ENCODE measurements around the gene LRRC52.

Gene LRRC52

DNA sequence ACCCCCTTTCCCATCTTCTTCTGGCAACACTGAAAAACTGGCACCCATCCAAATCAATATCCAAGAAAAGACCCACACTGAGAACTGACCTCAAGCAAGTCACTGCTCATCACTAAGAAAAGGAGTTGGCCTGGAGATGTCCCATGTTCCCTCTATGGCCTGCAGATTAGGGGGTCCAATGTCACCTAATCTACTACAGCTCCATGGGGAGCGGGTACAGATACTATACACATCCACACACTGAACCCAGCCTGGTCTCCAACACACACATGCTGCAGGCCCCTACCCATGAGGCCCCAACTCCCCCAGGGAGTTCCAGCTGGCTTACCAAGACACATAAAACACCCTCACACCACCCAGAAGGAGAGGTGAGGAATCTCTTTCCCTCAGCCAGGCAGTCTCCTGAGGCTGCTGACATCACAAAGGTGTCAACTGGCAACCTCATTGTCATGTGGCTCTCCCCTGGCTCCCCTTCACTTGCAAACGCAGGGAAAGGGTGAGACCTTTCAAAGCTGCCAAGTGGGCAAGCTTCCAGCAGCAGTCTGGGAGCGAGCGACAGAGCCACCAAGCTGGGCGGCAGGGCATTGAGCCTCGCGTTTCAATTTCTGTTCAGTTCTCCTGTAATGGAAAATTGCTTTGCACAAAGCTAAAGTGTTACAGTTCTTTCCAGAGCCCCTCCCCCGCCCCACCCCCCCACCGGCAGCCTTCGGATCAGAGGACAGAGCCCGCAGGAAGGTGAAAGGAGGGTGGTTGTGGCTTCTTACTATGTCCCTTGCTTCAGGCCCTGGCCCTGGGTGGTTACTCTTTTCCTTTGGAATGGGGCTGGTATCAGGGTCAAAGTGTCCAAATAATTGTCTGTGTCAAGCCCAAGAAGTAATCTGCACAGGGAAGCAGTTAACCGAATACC lies at the start of gene LRRC52:
Gene LRRC52 (plus strand): TSS at position 469 of the 907 bp plus-strand sequence. CDS start 297 bp downstream, at position 766.
- no peak for DNase-seq

DNA sequence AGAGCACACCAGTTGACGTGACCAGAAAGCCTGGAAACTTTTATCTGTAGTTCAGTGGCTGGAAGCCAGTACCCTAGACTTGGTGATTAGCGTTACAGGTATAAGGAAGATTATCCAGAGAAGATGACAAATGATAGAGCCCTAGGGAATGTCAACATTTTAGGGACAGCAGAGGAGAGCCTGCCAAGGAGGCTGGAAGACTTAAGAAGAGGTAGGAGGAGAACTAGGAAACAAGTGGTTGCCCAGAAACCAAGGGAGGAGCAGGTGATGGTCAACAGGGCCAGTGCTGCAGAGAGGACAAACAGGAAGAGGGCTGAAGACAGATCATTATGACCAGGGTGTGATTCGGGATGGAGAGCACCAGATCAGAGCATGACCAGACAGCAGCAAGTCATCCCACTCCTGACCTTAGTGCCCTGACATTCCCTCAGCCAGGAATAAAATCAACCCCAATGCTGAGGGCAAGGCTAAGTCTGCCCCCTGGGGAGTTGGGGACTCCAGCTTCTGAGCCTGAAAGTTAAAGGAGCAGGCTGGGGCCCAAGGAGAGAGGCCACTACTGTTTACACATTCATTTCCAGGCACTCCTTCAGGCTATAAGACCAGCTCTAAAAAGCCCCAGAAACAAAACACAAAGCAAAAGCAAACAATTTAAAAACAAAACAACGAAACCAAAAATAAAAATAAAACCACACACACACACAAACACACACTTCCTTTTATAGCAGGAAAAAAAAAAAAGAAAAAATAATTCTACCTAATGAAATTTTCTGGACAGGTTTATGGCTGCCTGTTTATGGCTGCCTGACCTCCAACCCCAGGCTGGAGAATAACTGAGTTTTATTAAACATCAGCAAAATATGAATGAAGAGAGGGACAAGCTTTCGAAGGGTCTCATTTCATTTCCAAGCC lies 48.6 kb upstream of the LRRC52 start:
- no peak for DNase-seq

DNA sequence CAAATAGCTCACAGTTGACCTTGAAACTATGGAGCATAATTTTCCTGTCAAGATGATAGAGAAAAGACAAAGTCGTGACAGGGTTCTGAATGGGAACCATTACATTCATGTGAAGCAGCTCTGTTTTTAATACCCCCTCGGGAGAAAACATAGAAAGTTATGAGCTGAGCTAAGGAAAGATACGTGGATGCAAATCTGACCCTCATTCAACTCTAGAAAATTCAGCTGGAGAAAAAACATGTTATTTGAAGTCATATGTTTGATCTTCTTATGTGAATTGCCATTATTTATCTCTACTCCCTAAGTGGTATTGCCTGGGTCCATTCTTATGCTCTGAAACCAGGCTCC lies 48.0 kb upstream of the LRRC52 start:
- DNase-seq, result no peak

DNA sequence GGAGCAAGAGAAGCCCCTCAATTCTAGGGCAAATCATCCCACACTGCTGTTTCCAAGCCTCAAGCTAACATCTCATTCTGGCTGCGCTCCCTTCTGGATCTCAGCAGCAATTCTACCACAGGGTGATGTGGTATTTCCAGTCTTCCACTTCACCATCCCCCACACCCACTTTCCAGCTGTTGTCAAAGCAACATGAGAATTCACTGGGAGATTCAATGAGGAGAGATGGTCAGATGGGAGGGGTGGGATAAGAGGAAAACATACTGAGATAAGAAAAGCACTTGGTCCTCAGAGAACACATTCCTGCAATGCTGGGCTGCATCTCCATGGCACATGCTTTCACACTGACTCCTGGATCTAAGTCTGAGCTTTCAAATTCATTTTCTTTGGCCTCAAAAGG lies 47.3 kb upstream of the LRRC52 start:
- DNase-seq, result peak; percentile 68

DNA sequence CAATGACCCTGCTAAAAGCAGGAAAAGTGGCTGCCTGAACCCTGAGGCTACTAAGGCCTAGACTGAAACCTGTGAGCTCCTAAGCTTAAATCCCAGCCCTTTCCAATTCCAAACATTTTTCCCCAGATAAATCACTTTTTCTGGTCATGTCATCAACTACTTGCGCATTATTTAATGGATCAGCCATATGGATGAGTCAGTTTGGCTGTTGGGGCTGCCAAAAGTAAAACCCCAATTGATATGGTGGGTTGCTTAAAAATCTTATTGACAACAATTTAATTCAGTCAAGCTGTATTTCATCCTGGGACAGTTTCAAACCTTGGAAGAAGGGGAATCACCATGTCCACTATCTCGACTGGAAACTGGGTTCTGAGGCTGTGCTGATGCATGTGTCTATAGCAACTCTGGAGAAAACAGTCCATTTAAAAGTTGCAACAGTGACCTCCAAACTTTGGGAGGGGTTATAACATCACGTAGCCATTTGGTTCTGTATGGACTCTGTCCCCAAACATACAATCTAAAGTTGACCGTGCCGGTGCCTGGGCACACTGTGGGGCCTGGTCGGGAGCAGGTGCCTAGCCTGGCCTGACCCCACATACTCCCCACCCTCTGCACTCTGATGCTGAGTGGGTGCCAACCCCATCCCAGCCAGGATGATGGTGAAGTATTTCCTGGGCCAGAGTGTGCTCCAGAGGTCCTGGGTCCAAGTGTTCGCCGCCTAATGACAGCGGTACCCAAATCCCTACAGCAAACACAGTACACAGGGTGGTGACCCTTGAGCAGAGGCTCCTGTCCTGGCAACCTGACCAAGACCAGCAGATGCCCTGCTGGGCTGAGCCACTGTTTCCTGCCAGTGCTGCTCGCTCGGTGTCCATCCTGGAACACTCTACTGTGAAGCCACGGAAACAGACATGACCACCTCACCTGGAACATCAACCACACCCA lies 46.5 kb upstream of the LRRC52 start:
- DNase-seq, result no peak

DNA sequence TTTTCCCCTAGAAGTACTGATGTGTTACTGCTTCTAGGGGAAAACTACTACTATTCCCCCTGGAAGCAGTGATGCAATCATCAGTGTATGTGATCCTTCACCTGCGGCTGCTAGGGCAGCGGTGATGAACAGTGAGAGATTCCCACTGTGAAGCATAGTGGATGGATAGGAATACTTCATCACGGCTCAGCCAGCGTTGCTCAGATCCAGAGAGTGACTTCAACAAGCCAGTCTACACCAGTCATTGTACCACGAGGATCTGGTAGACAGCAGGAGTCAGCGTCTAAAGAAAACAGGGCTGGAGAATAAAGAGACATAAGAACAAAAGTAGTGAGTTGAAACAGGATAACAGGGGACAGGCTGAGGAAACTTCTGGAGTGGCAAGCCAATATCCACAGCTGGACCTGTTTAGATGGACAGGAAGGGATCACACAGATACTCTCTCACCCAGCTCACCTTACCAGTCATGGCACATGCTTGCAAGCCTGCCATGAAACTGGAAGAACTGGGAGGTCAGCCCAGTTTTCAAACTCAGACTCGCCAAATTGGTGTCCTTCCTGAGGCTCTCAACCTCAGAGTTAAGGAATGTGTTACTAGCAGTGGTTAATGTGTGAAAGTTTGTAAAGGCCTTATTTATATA lies 42.4 kb upstream of the LRRC52 start:
- DNase-seq, result no peak

- no peak for DNase-seq
These were observed 41.8 kb upstream of the LRRC52 start for GRCh38 chr1:165501970-165502348.

GRCh38 chr1:165507570-165507969 lies 36.2 kb upstream of the LRRC52 start:
- no peak for DNase-seq

- no peak for DNase-seq
These were observed 35.5 kb upstream of the LRRC52 start for GRCh38 chr1:165508291-165508690.

GRCh38 chr1:165512816-165513215 lies 31.0 kb upstream of the LRRC52 start:
- no peak for DNase-seq

GRCh38 chr1:165516469-165516868 lies 27.3 kb upstream of the LRRC52 start:
- DNase-seq, result no peak

GRCh38 chr1:165520646-165521045 lies 23.2 kb upstream of the LRRC52 start:
- DNase-seq, result no peak

DNA sequence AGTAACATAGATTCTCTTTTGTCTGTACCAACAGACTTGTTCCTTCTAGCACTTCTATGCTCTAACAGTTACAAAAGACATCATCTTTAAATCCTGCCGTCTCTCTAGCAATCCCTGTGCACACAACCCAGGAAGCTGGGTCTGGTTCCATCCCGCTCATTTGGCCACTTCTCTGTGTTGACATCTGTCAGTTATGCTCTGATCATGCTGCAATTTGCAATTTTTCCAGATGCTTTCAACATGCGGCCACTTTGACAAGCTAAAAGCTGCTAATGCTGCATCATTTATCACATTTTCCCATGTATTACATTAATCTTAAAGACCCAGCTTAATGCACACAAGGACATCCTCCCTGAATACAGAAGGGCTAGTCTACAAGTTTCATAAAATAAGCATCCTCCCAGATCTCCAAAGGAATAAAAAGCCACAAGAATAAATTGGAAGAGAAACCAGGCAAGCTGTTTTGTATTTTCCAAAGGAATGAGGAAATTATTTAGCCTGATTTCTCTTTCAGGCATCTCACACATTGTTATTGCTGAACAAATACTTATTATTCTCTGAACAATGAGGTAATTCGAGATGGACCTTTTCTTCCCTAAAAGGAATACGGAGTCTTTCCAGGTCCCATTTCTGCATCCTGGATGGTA lies 19.0 kb upstream of the LRRC52 start:
- DNase-seq, result no peak

DNA sequence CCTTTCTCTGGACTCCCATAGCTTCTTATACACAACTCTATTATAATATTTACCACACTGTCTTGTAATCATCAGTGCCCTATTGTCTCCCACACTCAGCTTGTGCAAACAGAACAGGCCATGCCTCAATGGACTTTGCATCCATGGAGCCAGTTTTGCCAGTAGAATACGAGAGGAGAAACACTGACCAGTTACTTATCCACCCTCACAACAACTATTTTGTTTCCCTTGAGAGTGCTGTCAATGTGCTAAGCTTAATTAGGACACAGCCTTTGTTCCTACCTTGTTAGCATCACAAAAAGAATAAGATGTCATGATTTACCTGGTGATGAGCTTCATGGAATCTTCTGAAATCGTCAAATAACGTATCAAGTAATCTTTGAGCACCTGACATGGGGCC lies 18.1 kb upstream of the LRRC52 start:
- DNase-seq, result no peak

DNA sequence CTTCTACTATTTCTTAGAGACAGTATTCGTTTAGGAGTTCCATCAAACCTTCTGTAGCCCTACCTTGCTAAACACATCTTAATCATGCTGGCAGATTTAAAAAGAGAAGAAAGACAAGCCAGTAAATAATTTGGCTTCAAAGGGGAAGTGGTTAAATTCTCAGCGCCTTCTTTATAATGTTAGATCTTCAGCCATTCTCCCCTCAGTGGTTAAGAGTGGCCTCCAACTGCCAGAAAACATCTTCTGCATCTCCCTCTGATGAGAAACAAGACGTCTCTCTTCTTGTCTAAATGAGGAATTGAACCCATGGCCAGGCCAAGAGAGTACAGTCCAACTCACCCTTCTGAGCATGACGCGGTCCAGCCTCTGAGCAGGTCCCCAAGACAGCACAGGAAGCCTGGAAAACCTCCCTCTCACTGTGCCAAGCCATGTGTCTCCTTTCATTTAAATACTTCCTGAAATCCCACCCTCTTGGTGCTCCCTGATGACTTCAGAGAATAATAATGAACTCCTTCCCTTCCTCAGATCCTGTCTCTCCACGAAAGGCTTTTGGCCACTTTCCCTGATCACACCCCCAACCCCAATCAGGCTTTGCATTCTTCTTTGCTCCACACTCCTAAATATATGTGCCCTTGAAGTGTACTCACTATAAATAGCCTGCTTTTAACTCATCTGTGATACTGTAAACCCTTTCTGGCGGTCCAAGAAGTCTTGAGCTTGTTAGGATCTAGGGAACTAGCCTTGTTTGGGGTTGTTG lies 16.4 kb upstream of the LRRC52 start:
- DNase-seq, result no peak

DNA sequence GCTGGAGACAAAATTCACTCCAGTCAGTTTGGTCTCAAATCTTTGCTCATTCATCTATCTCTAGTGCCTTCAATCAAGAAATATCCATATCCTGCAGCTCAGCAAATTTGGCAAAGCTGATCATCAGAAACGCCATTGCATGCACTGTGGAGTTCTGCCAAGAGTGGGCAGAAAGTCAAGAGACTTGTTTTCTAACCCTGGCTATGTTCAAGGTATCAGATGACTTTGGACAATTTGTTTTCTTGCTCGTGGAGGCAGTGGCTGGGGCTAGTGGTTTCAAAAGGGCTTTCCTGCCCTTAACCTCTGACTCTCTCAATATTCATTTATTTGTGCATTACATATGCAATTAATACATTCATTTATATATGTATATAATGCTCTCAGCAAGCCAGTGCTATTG lies 12.8 kb upstream of the LRRC52 start:
- no peak for DNase-seq

- no peak for DNase-seq
These were observed 11.7 kb upstream of the LRRC52 start for GRCh38 chr1:165532053-165532452.

GRCh38 chr1:165533254-165533653 lies 10.5 kb upstream of the LRRC52 start:
- DNase-seq, result no peak

GRCh38 chr1:165536016-165536415 lies 7.8 kb upstream of the LRRC52 start:
- DNase-seq, result no peak

DNA sequence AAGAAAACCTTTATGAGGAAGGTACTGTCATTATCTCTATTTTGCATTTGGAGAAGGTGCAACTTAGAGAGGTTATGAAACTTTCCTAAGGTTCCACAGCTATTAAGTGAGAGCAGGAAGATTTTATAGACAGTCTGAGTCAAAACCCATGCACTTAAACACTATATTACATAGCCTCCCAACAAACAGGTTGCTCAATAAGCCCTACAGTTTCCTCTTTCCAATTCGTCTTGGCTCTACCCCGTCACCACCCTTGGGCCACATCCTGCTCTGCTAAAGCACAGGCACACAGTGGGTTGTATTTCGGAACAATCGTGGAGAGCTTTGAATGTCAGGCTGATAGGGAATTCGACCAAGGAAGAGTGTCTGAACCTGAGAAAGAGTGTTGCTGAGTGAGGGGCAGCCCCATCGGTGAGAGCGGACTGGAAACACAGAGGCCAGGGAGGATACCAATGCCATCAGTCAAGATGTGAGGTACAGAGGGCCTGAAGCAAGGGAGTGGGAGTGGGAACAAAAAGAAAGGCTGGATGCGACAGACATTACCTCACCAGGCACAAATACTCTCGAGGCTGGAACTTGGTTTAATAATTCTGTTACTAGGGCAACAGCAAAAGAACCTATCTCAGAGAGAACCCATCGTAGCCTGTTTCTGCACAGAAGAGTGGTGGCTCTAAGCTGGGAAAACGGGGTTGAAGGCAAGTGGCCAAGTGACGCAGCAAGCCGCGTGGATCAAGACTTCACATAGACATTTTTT lies 6.3 kb upstream of the LRRC52 start:
- no peak for DNase-seq

All from islet precursor cell (in vitro differentiated cells).